LoVo (cell line): ENCODE measurements around the gene LIX1L.
A peak's percentile ranks its signal among the peaks of the same experiment; 100 is the strongest.
"Not testable (repeated sequence)": the region's sequence is repeated elsewhere in the genome, so short reads cannot be mapped to it uniquely, and the experiment has no call there.

ENCODE experiments used
- DNase-seq: peaks from one replicate; pipeline ENCODE4 v3.0.0-alpha.2; 2016; ENCODE audit warnings: low spot score

LIX1L gene

GRCh38 chr1:145936247-145936646, 21.6 kb downstream of the LIX1L start:
- no peak for DNase-seq

- DNase-seq, result no peak
Observed at GRCh38 chr1:145935708-145936107, 22.1 kb downstream of the LIX1L start.

GRCh38 chr1:145932522-145933009, 25.3 kb downstream of the LIX1L start:
- DNase-seq, result not testable (repeated sequence)

- DNase-seq, result no peak
Observed at GRCh38 chr1:145927916-145928643, 29.7 kb downstream of the LIX1L start.

GRCh38 chr1:145927063-145927886, 30.5 kb downstream of the LIX1L start, which contains the start of gene RBM8A:
Gene RBM8A, minus strand, starts transcription at chr1:145927484. Its CDS starts 58 bp downstream, at chr1:145927426.
- DNase-seq, result peak; percentile 99

DNA sequence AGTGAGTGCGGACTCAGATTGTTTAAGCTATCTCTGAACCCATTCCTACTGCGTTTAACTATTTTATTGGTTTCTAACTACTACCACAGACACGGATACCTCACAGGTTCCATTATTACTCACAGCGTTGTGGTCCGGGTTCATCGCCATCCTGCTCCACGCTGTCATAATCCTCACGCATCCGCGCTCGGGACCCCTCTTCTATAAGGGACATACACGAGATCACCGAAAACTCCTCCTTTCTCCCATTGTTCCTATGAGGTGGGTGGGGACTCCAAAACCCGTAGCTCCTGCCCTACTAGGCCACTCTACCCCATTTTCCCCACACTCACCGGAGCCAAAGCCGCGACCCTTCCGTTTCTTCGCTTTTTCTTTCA, 31.1 kb downstream of the LIX1L start:
- no peak for DNase-seq

- DNase-seq, result no peak
Observed at GRCh38 chr1:145922266-145922665, 35.6 kb downstream of the LIX1L start.

DNA sequence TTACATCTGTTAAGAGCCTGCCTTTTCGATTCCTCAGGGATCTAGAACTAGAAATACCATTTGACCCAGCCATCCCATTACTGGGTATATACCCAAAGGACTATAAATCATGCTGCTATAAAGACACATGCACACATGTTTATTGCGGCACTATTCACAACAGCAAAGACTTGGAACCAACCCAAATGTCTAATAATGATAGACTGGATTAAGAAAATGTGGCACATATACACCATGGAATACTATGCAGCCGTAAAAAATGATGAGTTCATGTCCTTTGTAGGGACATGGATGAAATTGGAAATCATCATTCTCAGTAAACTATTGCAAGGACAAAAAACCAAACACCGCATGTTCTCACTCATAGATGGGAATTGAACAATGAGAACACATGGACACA, 37.5 kb downstream of the LIX1L start:
- not testable (repeated sequence) for DNase-seq

DNA sequence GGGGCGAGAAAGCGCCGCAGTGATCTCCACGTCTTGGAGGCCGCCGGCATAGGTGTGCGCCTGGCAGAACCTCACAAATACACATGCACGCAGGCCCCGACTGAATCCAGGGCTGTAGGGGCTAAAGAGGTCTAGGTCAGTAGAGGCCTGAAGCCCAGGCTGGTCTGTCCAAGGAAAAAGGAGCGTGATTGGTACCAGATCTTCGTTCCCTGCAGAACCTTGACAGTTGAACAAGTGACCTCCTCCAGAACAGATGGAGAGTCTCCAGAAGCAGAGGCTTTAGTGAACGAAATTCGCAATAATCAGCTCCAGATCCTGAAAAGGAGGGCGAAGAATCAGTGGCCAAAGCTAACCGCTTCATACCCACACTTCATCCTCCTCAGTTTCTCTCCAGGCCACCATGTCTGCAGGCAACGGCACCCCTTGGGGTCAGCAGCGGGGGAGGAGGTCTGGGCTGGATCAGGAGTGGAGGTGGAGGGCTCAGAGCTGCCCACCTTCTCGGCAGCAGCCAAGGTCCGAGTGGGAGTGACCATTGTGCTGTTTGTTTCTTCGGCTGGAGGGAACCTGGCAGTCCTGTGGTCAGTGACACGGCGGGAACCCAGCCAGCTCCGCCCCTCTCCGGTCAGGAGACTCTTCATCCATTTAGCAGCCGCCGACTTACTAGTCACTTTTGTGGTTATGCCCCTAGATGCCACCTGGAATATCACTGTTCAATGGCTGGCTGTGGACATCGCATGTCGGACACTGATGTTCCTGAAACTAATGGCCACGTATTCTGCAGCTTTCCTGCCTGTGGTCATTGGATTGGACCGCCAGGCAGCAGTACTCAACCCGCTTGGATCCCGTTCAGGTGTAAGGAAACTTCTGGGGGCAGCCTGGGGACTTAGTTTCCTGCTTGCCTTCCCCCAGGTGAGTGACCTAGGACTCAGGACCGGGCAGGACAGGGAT, 38.6 kb downstream of the LIX1L start:
- DNase-seq, result peak; percentile 68

- DNase-seq, result peak; percentile 86
Observed at GRCh38 chr1:145918144-145918991, 39.4 kb downstream of the LIX1L start, which contains the start of gene PEX11B. Gene PEX11B, minus strand, starts transcription at chr1:145918717. Its CDS starts 29 bp downstream, at chr1:145918688.

DNA sequence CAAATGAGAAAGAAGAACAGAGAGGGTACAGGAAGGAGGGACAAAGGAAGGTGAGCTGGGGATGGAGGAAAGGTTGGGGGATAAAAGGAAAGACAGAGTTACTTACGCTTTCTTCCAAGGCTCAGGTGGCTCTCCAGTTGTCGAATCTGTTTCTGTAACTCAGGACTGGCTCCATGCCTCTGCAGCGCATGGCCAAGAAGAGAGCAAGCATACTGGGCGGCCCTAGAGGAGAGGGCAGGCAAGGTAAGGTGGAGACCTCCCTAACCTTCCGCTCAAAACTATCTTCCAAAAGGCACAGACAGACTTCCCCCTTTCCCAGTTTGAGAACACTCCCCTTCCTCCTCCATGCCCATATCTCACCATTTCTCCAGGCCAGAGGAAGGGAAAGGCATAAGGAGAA, 40.2 kb downstream of the LIX1L start:
- no peak for DNase-seq

DNA sequence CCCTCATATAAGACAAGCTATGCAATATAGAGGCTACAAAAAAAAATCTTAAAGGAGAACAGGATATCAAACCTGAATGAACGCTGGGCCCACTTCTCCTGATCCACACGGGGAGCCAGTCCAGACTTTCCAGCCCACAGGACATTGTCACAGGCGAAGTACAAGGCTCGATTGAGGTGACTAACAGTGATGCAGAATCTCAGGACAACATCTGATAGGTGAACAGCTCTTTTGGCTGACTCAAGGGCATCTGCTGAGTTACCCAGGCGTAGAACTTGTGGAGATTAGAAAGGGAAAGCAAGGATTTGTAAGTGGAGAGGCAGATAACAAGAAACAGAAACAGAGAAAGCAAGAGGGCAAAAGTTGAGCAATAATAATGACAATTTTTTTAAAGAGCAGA, 41.1 kb downstream of the LIX1L start:
- no peak for DNase-seq

- DNase-seq, result no peak
Observed at GRCh38 chr1:145912128-145912641, 45.6 kb downstream of the LIX1L start.

DNA sequence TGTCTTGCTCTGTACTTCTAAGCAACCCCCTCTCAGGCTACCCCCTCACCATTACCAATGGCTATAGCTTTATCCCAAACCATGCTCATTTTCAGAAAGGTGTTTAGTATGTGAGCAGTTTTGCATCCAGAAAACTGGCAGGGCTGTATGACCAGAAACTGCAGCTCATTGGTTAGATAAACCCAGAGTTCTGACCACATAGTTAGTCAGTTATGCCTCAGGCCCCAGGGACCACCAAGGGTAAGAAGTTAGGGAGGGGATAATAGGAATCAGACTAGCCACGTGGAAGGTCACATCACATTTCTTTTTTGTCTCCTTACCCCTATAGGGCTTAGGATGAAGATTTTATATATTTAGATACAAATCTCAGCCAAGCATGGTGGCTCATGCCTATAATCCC, 49.2 kb downstream of the LIX1L start:
- no peak for DNase-seq

GRCh38 chr1:145906954-145907753, 50.7 kb downstream of the LIX1L start:
- no peak for DNase-seq

DNA sequence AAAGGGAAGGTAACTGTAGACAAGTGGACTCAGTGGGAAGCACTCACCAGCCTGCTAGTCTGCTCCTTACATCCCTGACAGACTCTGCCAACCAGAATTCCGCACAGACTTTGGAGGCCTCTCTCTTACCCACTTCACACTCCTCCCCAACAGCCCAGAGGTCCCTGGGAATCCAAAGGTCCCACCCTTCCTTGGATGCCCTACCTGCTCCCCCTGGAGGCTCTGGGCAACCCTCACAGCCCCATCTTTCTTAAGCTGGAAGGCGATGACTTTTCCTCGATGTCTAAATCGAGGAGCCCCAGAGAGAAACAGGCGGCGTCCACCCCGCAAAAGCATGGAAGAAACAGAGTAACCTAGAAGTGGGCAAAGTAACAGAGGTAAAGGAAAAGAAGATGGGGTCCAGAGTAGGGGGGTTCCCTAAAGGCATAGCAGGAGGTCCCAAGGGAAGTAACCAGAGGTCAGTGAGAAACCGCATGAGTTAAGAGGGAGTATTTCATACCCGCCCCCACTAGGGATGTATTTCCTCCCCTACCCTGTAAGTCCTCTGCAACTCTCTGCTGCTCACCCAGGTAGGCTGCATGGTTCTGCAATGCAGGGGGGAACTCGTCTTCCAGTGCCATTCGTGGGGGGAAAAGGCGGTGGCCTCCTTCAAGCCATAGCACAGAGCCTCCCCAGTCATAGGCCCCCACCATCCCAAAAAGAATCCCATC, 56.4 kb downstream of the LIX1L start:
- no peak for DNase-seq

DNA sequence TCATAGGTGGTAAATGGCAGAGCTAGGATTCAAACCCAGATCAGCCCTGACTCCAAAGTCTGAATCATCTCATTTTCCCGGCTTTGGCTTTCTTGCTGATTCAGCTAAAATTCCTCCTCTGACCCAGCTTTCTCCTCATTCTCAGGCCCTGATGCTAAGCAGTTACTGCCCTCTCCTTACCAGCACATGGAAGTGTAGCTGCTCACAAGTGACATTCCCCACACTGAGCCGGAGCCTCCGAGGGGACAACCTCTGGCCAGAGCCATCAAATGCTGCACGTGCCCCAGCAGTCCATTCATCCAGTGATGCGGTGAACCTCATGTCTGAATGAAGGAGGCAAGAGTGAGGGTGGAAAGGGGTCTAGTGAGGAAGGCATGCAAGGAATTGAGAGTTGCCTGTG, 59.1 kb downstream of the LIX1L start:
- no peak for DNase-seq

DNA sequence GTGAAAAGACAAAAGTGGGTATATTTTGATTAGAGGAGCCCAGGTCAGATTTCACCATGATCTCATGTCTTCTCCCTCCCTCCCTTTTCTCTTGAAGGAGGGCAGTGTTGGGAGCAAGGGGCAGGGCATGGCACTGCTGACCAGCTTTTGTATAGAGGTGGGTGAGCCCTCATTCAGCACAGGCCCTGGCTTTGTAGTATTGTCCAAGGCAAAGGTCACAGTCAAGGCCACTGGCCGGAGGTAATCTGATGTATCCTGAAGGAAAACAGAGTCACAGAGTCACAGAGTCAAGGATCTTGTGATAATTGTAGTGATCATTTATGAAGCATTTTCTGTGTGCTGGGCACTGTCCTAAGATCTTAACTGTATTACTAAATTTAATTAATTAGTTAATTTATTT, 59.8 kb downstream of the LIX1L start:
- no peak for DNase-seq

GRCh38 chr1:145895471-145895870, 62.3 kb downstream of the LIX1L start:
- DNase-seq, result no peak
